ENCODE data around the gene R3HDM2.
"Not testable (repeated sequence)": the region's sequence is repeated elsewhere in the genome, so short reads cannot be mapped to it uniquely, and the experiment has no call there.

The R3HDM2 gene

GRCh38 chr12:57419495-57419894 lies 11.3 kb downstream of the R3HDM2 start:
- DNase-seq, result no peak

- DNase-seq, result no peak
Observed at GRCh38 chr12:57418255-57418654, 12.6 kb downstream of the R3HDM2 start.

GRCh38 chr12:57416039-57416996 lies 14.5 kb downstream of the R3HDM2 start:
- no peak for DNase-seq

DNA sequence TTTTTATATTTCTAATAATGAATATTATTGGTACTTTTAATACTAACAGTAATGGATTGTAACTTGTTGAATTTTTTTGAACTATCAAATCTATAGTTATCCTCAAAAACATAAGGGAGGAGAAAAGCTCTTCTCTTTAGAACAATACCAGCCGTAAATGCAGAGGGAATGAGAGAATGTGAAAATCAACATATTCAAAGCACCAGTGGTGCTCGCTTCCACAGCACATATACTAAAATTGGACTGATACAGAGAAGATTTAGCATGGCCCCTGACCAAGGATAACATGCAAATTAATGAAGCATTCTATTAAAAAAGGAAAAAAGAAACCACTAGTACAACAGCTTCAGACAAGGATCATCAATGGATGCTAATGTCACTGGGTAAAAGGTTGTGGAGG lies 15.8 kb downstream of the R3HDM2 start:
- no peak for DNase-seq

- not testable (repeated sequence) for DNase-seq
Observed at GRCh38 chr12:57414160-57414559, 16.7 kb downstream of the R3HDM2 start.

DNA sequence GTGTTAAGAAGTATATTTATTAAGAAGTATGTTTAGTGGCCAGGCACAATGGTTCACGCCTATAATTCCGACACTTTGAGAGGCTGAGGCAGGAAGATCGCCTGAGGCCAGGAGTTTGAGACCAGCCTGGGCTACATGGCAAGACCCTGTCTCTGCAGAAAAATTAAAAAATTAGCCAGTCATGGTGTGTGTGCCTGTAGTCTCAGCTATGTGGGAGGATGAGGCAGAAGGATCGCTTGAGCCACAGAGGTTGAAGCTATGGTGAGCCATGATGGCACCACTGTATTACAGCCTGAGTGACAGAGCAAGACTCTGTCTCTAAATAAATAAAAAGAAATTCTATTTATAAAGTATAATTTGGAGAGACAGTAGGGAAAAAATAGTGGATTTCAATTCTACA lies 20.3 kb downstream of the R3HDM2 start:
- no peak for DNase-seq

DNA sequence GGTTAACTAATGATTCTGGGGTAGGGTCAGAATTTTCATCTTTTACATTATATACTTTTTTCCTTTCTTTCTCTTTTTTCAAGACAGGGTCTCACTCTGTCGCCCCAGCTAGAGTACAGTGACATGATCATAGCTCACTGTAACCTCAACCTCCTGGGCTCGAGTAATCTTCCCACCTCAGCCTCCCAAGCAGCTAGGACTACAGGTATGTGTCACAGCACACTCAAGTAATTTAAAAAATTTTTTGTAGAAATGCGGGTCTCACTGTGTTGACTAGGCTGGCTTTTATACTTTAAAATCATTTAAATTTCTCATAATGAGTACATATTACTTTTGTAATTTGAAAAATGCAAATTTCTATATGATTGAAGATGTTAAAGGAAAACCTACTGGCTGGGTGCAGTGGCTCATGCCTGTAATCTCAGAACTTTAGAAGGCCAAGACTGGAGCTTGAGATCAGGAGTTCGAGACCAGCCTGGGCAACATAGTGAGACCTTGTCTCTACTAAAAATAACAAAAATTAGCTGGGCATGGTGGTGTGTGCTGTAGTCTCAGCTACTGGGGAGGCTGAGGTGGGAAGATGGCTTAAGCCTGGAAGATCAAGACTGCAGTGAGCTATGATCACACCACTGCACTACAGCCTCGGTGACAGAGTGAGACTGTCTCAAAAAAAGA lies 25.7 kb downstream of the R3HDM2 start:
- no peak for DNase-seq

GRCh38 chr12:57402156-57402555 lies 28.7 kb downstream of the R3HDM2 start:
- not testable (repeated sequence) for DNase-seq

GRCh38 chr12:57401165-57401564 lies 29.7 kb downstream of the R3HDM2 start:
- DNase-seq, result no peak

DNA sequence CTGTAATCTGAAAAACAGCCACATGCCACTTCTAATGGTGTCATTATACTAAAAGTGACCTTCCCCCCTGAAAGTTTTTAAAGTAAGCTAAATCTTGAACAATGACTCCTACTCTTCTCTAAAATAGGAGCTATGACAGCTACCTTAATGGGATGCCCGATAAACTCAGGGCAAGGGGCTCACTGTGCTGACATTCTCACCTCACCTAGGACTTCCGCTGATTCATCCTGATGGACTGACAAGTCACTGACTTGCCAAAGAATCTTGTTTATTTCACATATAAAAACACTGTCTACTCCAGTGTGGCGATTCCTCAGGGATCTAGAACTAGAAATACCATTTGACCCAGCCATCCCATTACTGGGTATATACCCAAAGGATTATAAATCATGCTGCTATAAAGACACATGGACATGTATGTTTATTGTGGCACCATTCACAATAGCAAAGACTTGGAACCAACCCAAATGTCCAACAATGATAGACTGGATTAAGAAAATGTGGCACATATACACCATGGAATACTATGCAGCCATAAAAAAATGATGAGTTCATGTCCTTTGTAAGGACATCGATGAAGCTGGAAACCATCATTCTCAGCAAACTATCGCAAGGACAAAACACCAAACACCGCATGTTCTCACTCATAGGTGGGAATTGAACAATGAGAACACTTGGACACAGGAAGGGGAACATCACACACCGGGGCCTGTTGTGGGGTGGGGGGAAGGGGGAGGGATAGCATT lies 31.0 kb downstream of the R3HDM2 start:
- DNase-seq, result not testable (repeated sequence)

DNA sequence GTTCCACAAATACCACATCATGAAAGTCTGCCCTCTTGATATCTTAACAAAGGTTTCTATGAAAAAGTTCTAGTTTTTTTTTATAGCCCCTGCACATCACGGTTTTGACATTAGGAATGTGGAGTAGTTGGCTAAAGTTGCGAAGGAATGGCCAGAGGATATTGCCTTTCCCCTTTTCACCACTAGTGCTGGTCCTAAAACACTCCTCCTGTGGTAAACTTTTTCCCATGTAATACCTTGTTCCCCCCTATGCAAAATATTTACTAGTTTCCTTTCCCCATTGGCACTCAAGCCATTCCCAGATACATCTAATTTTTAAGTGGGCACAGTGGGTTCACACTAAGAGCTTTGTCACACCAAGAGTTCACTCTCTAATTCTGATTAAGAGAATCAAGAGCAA lies 33.4 kb downstream of the R3HDM2 start:
- no peak for DNase-seq

- no peak for DNase-seq
Observed at GRCh38 chr12:57395121-57395520, 35.7 kb downstream of the R3HDM2 start.

DNA sequence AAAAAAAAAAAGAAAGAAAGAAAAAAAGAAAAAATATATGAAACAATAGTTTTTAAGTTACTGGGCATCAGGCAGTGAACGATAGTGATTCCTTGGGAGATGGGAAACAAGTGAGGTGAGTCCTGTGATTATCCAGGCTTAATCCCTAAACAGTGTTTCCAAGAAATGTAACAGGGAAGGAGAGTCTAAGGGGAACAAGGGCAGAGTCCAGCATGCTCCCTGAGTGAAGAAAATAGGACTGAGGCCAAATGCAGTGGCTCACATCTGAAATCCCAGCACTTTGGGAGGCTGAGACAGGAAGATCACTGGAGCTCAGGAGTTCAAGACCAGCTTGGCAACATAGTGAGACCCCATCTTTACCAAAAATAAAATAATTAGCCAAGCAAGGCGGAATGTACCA lies 40.7 kb downstream of the R3HDM2 start:
- DNase-seq, result no peak

DNA sequence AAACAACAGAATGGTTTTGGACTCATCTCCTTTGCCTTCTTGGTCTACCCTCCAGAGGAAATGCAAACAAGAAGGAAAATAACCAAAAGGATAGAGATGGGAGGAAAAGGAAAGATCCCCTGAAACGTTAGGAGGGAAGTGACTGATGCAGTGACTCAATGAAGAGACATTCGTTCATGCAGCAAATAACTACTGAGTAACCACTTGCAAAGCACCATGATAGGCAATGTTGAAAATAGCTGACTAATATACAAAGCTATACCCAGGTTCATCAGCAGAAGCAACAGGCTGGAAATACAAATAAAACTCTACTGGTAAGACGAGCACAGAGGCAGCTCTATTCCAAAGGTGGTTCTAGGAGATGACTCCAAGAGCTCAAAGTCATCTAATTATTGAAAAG lies 41.8 kb downstream of the R3HDM2 start:
- DNase-seq, result no peak

DNA sequence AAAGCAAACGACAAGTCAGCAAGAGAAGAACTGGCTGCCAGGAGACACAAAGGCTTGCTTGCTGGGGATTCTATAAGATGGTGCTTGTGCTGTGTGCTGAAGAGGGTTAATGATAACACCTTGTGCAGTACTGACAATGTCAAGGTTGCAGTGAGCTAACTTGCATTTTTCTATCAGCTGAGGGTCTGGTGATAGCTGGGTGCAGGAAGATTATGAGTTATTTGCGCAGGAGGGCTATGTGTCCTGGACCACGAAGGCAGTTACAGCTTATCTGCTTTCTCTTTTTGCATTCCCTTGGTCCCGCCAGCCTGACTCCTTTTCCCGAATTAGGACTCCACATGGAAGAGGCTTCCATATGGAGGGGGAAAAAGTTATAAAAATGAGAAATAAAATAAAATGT lies 42.4 kb downstream of the R3HDM2 start:
- no peak for DNase-seq

DNA sequence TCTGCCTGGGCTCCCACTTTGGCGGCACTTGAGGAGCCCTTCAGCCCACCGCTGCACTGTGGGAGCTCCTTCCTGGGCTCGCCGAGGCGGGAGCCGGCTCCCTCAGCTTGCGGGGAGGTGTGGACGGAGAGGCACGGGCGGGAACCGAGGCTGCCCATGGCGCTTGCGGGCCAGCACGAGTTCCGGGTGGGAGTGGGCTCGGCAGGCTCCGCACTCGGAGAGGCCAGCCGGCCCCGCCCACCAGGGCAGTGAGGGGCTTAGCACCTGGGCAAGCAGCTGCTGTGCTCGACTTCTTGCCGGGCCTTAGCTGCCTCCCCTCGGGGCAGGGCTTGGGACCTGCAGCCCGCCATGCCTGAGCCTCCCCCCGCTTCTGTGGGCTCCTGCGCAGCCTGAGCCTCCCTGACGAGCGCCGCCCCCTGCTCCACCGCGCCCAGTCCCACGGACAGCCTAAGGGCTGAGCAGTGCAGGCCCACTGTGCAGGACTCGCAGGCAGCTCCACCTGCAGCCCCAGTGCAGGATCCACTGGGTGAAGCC lies 44.6 kb downstream of the R3HDM2 start:
- DNase-seq, result no peak

DNA sequence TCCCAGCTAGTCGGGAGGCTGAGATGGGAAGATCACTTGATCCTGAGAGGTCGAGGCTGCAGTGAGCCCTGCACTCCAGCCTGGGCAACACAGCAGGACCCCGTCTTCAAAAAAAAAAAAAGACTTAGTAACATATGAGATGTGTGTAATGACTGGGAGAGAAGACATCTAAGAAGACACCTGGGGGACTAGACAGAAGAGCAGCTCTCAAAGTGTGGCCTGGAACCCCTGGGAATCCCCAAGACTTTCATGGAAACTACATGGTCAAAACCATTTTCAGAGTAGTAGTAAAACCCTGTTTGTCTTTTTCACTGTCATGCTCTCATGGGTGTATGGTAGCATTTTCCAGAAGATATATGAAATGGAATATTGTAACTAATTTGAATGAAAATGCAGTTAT lies 45.3 kb downstream of the R3HDM2 start:
- DNase-seq, result no peak

DNA sequence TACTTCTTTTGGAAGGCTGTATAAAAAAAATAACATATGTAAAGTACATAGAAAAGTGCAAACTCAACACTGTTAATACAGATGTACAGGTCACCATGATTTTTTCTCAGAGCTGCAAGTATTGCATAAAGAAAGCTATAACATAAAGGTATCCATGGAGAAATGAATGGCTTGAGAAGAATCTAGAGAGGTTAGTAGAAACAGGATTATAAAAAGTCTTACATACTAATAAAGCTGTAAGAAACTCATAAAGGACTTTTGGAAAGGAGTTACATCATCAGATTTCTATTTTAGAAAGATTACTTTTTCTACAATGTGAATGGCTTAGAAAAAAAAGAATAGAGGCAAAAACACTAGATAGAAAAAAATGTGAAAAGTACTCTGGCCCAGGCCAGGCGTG lies 46.4 kb downstream of the R3HDM2 start:
- no peak for DNase-seq

GRCh38 chr12:57381693-57382220 lies 49.1 kb downstream of the R3HDM2 start:
- no peak for DNase-seq

- DNase-seq, result no peak
Observed at GRCh38 chr12:57380300-57380699, 50.5 kb downstream of the R3HDM2 start.

DNA sequence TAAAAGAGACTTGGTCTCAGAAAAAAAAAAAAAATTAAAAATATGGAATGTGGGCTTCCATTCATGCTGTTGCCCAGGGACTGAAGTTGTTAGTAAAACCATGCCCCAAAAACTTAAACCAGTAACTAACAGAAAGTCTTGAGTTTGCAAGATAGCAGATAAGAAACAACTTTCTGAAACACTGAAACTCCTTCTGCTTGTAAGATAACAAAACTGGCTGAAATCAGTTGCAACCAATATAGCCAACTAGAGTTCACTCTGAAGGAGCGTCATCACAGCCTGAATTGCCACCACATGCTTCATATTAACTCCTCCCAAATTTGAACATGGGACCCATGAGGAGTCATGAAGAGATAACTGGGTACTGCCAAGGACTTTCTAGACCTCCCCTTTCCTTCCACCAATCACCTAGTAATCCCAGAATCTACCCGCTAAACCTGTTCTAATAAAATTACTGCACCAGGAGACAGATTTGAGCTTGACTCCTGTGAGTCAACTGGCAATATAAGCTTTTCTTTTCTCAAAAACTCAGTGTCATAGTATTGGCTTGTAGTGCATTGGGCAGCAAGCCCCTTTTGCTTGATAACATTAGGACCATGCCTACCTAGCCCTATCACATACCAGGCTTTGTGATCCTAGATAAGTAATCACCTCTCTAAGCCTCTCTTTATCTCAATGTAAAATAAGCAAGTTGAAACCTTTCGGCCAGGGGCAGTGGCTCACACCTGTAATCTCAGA lies 53.6 kb downstream of the R3HDM2 start:
- DNase-seq, result no peak

GRCh38 chr12:57372233-57372632 lies 58.6 kb downstream of the R3HDM2 start:
- no peak for DNase-seq
